ENCODE measurements around the gene PRKD1. TPM values are rescaled to one million over a fixed set of nuclear protein-coding genes. Genes with fewer than 3 reads are reported as not detected.

The PRKD1 gene
- total and polyA plus RNA-seq, 10 donors, result 1.0 to 8.9 (median 4.5) TPM

GRCh38 chr14:29712601-29713000 lies 215.0 kb downstream of the PRKD1 start:
- 91 to 100% (median 94%) methylated on average over 1 of the region's 1 CpG for WGBS, 5 donors
- Histone ChIP-seq H3K27ac (no peak overlapping the region), H3K4me1 (no peaks in the 10 kb centered on the region), H3K4me3 (no peak overlapping the region), H3K36me3 (no peaks in the 10 kb centered on the region), H3K27me3 (replicated peaks in 1 of 7) (no peaks in the 10 kb centered on the region), H3K9me3 (no peaks in the 10 kb centered on the region)
- intact Hi-C loops (cut with DNase I; ENCODE audit: low total_unique reads), result no loop called here
- no peak for DNase-seq
- TF ChIP-seq CTCF (IDR thresholded peaks at IDR 0.05 in 8 of 11, conservative IDR thresholded peaks at IDR 0.05 in 3 of 11) (no peak), POLR2A (IDR thresholded peaks at IDR 0.05) (no peak), POLR2AphosphoS5 (IDR thresholded peaks at IDR 0.05) (no peak)

GRCh38 chr14:29710015-29710414 lies 217.6 kb downstream of the PRKD1 start:
- H3K4me3 ChIP-seq, result no peak overlapping the region
- H3K27ac ChIP-seq, result no peak overlapping the region
- 66 to 75% (median 73%) methylated on average over 2 of the region's 2 CpGs for WGBS, 5 donors
- H3K36me3 ChIP-seq, result no peaks in the 10 kb centered on the region
- DNase-seq, result no peak
- intact Hi-C loops (cut with DNase I; ENCODE audit: low total_unique reads), result no loop called here
- TF ChIP-seq POLR2AphosphoS5 (IDR thresholded peaks at IDR 0.05), result no peak
- TF ChIP-seq POLR2A (IDR thresholded peaks at IDR 0.05), result no peak
- TF ChIP-seq CTCF (IDR thresholded peaks at IDR 0.05 in 8 of 11, conservative IDR thresholded peaks at IDR 0.05 in 3 of 11), result no peak
- H3K27me3 ChIP-seq (replicated peaks in 1 of 7), result no peaks in the 10 kb centered on the region
- no peaks in the 10 kb centered on the region for H3K9me3 ChIP-seq
- no peaks in the 10 kb centered on the region for H3K4me1 ChIP-seq

- Histone ChIP-seq H3K27me3 (replicated peaks in 1 of 7) (no peaks in the 10 kb centered on the region), H3K4me3 (no peak overlapping the region), H3K9me3 (no peaks in the 10 kb centered on the region), H3K4me1 (no peaks in the 10 kb centered on the region), H3K27ac (no peak overlapping the region), H3K36me3 (no peaks in the 10 kb centered on the region)
- intact Hi-C loops (cut with DNase I; ENCODE audit: low total_unique reads), result no loop called here
- TF ChIP-seq POLR2A (IDR thresholded peaks at IDR 0.05) (no peak), CTCF (IDR thresholded peaks at IDR 0.05 in 8 of 11, conservative IDR thresholded peaks at IDR 0.05 in 3 of 11) (no peak), POLR2AphosphoS5 (IDR thresholded peaks at IDR 0.05) (no peak)
- DNase-seq, result no peak
These were observed 218.2 kb downstream of the PRKD1 start for GRCh38 chr14:29709490-29709889.

- Histone ChIP-seq H3K9me3 (no peaks in the 10 kb centered on the region), H3K4me1 (no peaks in the 10 kb centered on the region), H3K4me3 (no peak overlapping the region), H3K27ac (no peak overlapping the region), H3K27me3 (replicated peaks in 1 of 7) (no peaks in the 10 kb centered on the region), H3K36me3 (no peaks in the 10 kb centered on the region)
- 88 to 98% (median 90%) methylated on average over 1 of the region's 1 CpG for WGBS, 5 donors
- TF ChIP-seq POLR2A (IDR thresholded peaks at IDR 0.05) (no peak), CTCF (IDR thresholded peaks at IDR 0.05 in 8 of 11, conservative IDR thresholded peaks at IDR 0.05 in 3 of 11) (no peak), POLR2AphosphoS5 (IDR thresholded peaks at IDR 0.05) (no peak)
- no peak for DNase-seq
- intact Hi-C loops (cut with DNase I; ENCODE audit: low total_unique reads), result no loop called here
These were observed 220.9 kb downstream of the PRKD1 start for GRCh38 chr14:29706700-29707099.

Measured in spleen (tissue), 11 donors.